ENCODE results near the gene DOCK3. TPM values are rescaled to one million over a fixed set of nuclear protein-coding genes. Genes with fewer than 3 reads are reported as not detected.
"Not testable (repeated sequence)": the region's sequence is repeated elsewhere in the genome, so short reads cannot be mapped to it uniquely, and the experiment has no call there.

The DOCK3 gene
- total RNA-seq, 1 donor from 2014 or later, result 2.7 TPM

DNA sequence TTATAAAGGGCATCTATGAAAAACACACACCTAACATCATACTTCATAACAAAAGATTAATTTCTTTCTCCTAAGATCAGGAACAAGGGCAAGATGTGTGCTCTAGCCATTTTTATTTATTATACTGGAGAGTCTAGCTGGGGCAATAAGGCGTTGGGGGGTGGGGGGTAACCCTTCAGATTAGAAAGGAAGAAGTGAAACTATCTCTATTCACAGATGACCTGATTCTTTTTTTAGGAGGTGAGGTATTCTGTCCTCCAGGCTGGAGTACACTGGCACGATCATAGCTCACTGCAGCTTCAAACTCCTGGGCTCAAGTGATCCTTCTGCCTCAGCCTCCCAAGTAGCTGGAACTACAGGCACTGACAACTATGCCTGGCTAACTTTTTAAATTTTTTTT, 620.9 kb downstream of the DOCK3 start:
- no peak overlapping the region for H3K4me3 ChIP-seq
- TF ChIP-seq, protein P1, sequence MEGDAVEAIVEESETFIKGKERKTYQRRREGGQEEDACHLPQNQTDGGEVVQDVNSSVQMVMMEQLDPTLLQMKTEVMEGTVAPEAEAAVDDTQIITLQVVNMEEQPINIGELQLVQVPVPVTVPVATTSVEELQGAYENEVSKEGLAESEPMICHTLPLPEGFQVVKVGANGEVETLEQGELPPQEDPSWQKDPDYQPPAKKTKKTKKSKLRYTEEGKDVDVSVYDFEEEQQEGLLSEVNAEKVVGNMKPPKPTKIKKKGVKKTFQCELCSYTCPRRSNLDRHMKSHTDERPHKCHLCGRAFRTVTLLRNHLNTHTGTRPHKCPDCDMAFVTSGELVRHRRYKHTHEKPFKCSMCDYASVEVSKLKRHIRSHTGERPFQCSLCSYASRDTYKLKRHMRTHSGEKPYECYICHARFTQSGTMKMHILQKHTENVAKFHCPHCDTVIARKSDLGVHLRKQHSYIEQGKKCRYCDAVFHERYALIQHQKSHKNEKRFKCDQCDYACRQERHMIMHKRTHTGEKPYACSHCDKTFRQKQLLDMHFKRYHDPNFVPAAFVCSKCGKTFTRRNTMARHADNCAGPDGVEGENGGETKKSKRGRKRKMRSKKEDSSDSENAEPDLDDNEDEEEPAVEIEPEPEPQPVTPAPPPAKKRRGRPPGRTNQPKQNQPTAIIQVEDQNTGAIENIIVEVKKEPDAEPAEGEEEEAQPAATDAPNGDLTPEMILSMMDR (IDR thresholded peaks at IDR 0.05), result no peak
- ATAC-seq (no peak), DNase-seq (no peak)
- H3K36me3 ChIP-seq, result no peaks in the 10 kb centered on the region
- H3K4me1 ChIP-seq, result no peaks in the 10 kb centered on the region
- intact Hi-C loops (cut with DNase I), result no loop called here
- H3K27me3 ChIP-seq, result no peaks in the 10 kb centered on the region
- H3K27ac ChIP-seq, result no peak overlapping the region
- H3K9me3 ChIP-seq, result no peaks in the 10 kb centered on the region

DNA sequence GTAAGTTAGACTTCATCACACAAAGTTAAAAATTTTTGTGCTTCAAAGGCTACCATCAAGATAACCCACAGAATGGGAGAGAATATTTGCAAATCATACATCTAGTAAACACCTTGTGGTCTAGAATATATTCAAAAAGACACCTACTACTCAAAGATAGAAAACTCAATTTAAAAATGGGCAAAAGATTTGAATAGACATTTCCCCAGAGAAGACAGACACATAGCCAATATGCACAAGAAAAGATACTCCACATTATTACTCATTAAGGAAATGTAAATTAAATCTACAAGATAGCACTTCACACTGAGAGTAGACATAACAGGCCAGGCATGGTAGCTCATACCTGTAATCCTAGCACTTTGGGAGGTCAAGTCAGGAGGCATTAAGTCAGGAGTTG, 622.6 kb downstream of the DOCK3 start:
- Histone ChIP-seq H3K36me3 (no peaks in the 10 kb centered on the region), H3K27me3 (no peaks in the 10 kb centered on the region), H3K4me1 (no peaks in the 10 kb centered on the region), H3K9me3 (no peaks in the 10 kb centered on the region), H3K4me3 (no peak overlapping the region), H3K27ac (no peak overlapping the region)
- DNase-seq (no peak), ATAC-seq (no peak)
- intact Hi-C loops (cut with DNase I), result no loop called here
- TF ChIP-seq, protein P1 (IDR thresholded peaks at IDR 0.05), result no peak

DNA sequence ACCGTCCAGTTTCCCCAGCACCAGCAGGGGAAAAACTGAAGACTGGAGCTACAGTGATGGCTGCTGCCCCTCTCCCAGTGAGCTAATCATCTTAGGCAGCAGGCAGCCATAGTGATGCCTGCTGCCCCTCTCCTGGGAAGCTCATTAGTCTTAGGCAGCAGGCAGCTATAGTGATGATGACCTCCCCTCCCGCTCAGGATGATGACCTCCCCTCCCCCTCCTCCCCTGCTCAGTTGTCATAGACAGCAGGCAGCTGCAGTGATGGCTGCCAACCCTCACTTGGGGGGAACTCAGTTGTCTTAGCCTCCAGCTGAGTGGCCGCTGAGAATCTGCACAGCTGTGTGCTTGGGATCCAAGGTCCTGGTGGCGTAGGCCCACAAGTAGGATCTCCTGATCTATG, 629.5 kb downstream of the DOCK3 start:
- Histone ChIP-seq H3K9me3 (no peaks in the 10 kb centered on the region), H3K36me3 (no peaks in the 10 kb centered on the region), H3K27ac (no peak overlapping the region), H3K27me3 (no peaks in the 10 kb centered on the region), H3K4me3 (no peak overlapping the region), H3K4me1 (no peaks in the 10 kb centered on the region)
- TF ChIP-seq, protein P1 (IDR thresholded peaks at IDR 0.05), result no peak
- intact Hi-C loops (cut with DNase I), result no loop called here
- ATAC-seq, result no peak
- DNase-seq, result no peak

DNA sequence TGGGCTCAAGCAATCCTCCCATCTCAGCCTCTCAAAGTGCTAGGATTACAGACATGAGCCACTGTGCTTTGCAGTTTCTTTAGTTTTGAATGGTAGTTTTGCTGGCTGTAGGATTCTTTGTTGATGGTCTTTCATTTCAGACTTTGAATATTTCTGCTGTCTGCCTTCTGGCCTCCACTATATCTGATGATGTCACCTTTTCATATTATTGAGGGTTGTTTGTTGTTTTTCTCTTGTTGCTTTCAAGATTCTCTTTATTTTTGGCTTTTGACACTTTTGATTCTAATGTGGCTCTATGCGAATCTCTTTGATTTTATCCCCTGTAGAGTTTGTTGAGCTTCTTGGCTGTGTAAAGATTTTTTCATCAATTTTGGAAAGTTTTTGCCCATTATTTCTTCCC, 631.4 kb downstream of the DOCK3 start:
- ATAC-seq (no peak), DNase-seq (no peak)
- Histone ChIP-seq H3K4me1 (no peaks in the 10 kb centered on the region), H3K27me3 (no peaks in the 10 kb centered on the region), H3K4me3 (no peak overlapping the region), H3K36me3 (no peaks in the 10 kb centered on the region), H3K27ac (no peak overlapping the region), H3K9me3 (no peaks in the 10 kb centered on the region)
- intact Hi-C loops (cut with DNase I), result no loop called here
- TF ChIP-seq, protein P1 (IDR thresholded peaks at IDR 0.05), result no peak

DNA sequence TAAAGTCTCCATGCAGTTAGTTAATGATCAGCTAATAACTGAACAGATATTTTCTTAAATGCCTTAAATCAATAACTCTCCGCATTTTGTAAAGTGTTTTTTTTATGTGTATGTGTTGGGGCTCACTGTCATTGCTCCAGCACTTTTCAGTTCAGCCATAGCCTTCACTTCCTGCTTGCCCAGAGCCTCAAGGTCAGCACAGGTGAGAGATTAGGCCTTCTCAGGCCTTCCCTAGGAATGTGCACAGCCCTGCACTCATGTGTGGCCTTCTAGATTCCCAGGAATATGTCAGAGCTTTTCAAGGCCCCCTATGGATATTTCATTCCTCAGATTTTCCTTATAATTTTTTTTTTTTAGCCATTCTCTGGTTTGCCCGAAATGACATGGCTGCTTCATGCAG, 632.7 kb downstream of the DOCK3 start:
- TF ChIP-seq, protein P1 (IDR thresholded peaks at IDR 0.05), result no peak
- ATAC-seq (no peak), DNase-seq (no peak)
- Histone ChIP-seq H3K4me1 (no peaks in the 10 kb centered on the region), H3K9me3 (no peaks in the 10 kb centered on the region), H3K4me3 (no peak overlapping the region), H3K27ac (no peak overlapping the region), H3K36me3 (no peaks in the 10 kb centered on the region), H3K27me3 (no peaks in the 10 kb centered on the region)
- intact Hi-C loops (cut with DNase I), result no loop called here

DNA sequence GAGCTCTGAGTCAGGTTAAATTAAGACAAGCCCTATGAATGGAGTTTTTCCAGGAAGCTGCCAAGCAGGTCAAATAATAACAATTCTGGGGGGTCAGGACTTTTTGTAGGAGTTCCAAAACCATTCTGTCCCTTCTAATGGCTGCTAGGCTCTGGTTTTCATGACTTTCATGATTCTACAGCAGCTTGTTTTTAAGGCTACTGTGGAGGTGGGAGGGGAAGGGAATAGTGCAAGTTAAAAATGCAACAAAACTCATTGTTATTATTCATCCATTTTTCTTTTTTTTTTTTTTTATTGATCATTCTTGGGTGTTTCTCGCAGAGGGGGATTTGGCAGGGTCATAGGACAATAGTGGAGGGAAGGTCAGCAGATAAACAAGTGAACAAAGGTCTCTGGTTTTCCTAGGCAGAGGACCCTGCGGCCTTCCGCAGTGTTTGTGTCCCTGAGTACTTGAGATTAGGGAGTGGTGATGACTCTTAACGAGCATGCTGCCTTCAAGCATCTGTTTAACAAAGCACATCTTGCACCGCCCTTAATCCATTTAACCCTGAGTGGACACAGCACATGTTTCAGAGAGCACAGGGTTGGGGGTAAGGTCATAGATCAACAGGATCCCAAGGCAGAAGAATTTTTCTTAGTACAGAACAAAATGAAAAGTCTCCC, 633.3 kb downstream of the DOCK3 start:
- H3K27me3 ChIP-seq; H3K4me3 ChIP-seq; DNase-seq; H3K4me1 ChIP-seq; intact Hi-C loops (cut with DNase I); H3K36me3 ChIP-seq; H3K27ac ChIP-seq; ATAC-seq; H3K9me3 ChIP-seq: not testable (repeated sequence)
